Endothelial cell of umbilical vein (primary cell): ENCODE measurements around the gene POLR1B. TPM values are rescaled to one million over a fixed set of nuclear protein-coding genes. Genes with fewer than 3 reads are reported as not detected.

Experiments used
- BruUV-seq: library from RNA; stranded (reverse); fragments of 400-500 nt; replicated peaks from 2 replicates; lab custom pipeline; 2021; lab: Mats Ljungman, UMichigan
- CTCF ChIA-PET: fragments of 300-600, 350-600 bp; sonication (Branson Sonifier 250); formaldehyde crosslinking; loops from one replicate; lab custom pipeline; 2021; ENCODE audit warnings: antibody characterized with exemption, inconsistent platforms; lab: Charles Lee
- POLR2A ChIA-PET: fragments of 300-600, 350-600 bp; sonication (Branson Sonifier 250); formaldehyde crosslinking; loops from one replicate; lab custom pipeline; 2021; ENCODE audit warnings: antibody characterized with exemption, inconsistent platforms; lab: Charles Lee
- DNase-seq: peaks from one replicate; pipeline ENCODE4 v3.0.0-alpha.2; 2011; ENCODE audit warnings: low read depth, low spot score
- FAIRE-seq: peaks from 2 replicates; lab custom pipeline; 2011; peaks lifted over from hg19 to GRCh38; lab: Jason Lieb, UNC
- H2AFZ ChIP-seq: 2 replicates; pipeline ENCODE4 v1.6.0; 2012; ENCODE audit warnings: low read depth, low read length, control low read depth, inconsistent platforms
- H3K27ac ChIP-seq: 2 replicates; pipeline ENCODE4 v1.5.1; 2011; ENCODE audit warnings: low read depth, mild to moderate bottlenecking, control low read depth, low read length, moderate library complexity; ENCODE audit not compliant: insufficient read depth
- H3K27me3 ChIP-seq, 2 experiments: 2 replicates each; pipeline versions ENCODE4 v1.6.0 to v1.6.1; 2011; ENCODE audit warnings: low read length in 2 of 2, mixed read lengths in 1 of 2; ENCODE audit not compliant: control insufficient read depth in 2 of 2, insufficient read depth in 2 of 2
- H3K36me3 ChIP-seq, 2 experiments: 2 replicates in 1 of 2; 3 replicates in 1 of 2; pipeline ENCODE4 v1.5.1; 2011; ENCODE audit warnings: low read length in 2 of 2, mild to moderate bottlenecking in 1 of 2, moderate library complexity in 1 of 2; ENCODE audit not compliant: control insufficient read depth in 2 of 2, insufficient read depth in 2 of 2; ENCODE audit errors: extremely low read depth in 1 of 2
- H3K4me1 ChIP-seq: 3 replicates; pipeline ENCODE4 v1.5.1; 2011; ENCODE audit warnings: mild to moderate bottlenecking, low read length; ENCODE audit not compliant: control insufficient read depth, insufficient read depth; ENCODE audit errors: extremely low read depth
- H3K4me2 ChIP-seq: 2 replicates; pipeline ENCODE4 v1.6.1; 2011; ENCODE audit warnings: low read length, control low read depth, mixed read lengths; ENCODE audit not compliant: insufficient read depth
- H3K4me3 ChIP-seq, 3 experiments: fragments of 200-600 bp in 1 of 3; sonication (generic), shearing (Covaris generic) in 1 of 3; replicated peaks in 1 of 3; 2 replicates each; pipeline ENCODE4 v1.5.1; 2011 to 2016; ENCODE audit warnings: control low read depth in 3 of 3, low read length in 3 of 3, mild to moderate bottlenecking in 2 of 3, inconsistent platforms in 1 of 3, low read depth in 1 of 3, moderate library complexity in 1 of 3; ENCODE audit not compliant: insufficient read depth in 1 of 3
- H3K79me2 ChIP-seq: 2 replicates; pipeline ENCODE4 v1.6.0; 2012; ENCODE audit warnings: low read length, inconsistent platforms; ENCODE audit not compliant: control insufficient read depth, insufficient read depth
- H3K9ac ChIP-seq: replicated peaks from 2 replicates; pipeline ENCODE3; 2011; ENCODE audit warnings: low read length, control low read depth; ENCODE audit not compliant: insufficient read depth; ENCODE audit errors: extremely low read depth
- H3K9me1 ChIP-seq: replicated peaks from 3 replicates; pipeline ENCODE4 v1.6.0; 2011; ENCODE audit warnings: mild to moderate bottlenecking, low read length; ENCODE audit not compliant: control insufficient read depth, insufficient read depth; ENCODE audit errors: extremely low read depth
- H3K9me3 ChIP-seq: replicated peaks from 2 replicates; pipeline ENCODE4 v1.5.1; 2012; ENCODE audit warnings: low read length, inconsistent platforms; ENCODE audit not compliant: control insufficient read depth, insufficient read depth
- H4K20me1 ChIP-seq: replicated peaks from 2 replicates; pipeline ENCODE3; 2011; ENCODE audit warnings: mild to moderate bottlenecking, low read length; ENCODE audit not compliant: control insufficient read depth, insufficient read depth; ENCODE audit errors: extremely low read depth
- EZH2 ChIP-seq: IDR thresholded peaks from 2 replicates; pipeline ENCODE4 v1.6.1; 2012; ENCODE audit warnings: borderline replicate concordance, low read depth, mild to moderate bottlenecking, moderate library complexity, low read length, inconsistent platforms; ENCODE audit not compliant: severe bottlenecking
- FOS ChIP-seq: IDR thresholded peaks from 2 replicates; pipeline ENCODE4 v1.6.1; 2011; ENCODE audit warnings: mild to moderate bottlenecking, low read length, moderate library complexity, borderline replicate concordance; ENCODE audit not compliant: insufficient read depth
- GATA2 ChIP-seq: IDR thresholded peaks from 2 replicates; pipeline ENCODE4 v1.7.0; 2011; ENCODE audit warnings: low read depth, mild to moderate bottlenecking, moderate library complexity, mixed read lengths, low read length; ENCODE audit not compliant: insufficient read length, insufficient read depth
- JUN ChIP-seq: IDR thresholded peaks from 2 replicates; pipeline ENCODE4 v1.6.1; 2011; ENCODE audit warnings: borderline replicate concordance, low read depth; ENCODE audit not compliant: insufficient read length, insufficient read depth
- MYC ChIP-seq: IDR thresholded peaks from one replicate; pipeline ENCODE4 v1.6.1; 2011; ENCODE audit warnings: mild to moderate bottlenecking, low read depth, low read length
- POLR2A ChIP-seq: IDR thresholded peaks from 2 replicates; pipeline ENCODE4 v1.6.1; 2012; ENCODE audit warnings: low read depth, mild to moderate bottlenecking, control low read depth, low read length
- POLR2AphosphoS5 ChIP-seq: IDR thresholded peaks from 2 replicates; pipeline ENCODE4 v1.6.1; 2012; ENCODE audit warnings: low read depth, mild to moderate bottlenecking, control low read depth, low read length, moderate library complexity; ENCODE audit not compliant: insufficient read depth
- dilution Hi-C: fragments of 300-500 bp; cut with MboI; formaldehyde crosslinking; loops from one replicate; pipeline ENCODE4 v1.15.0; 2019; ENCODE audit warnings: low sequenced_read_pairs; ENCODE audit not compliant: extremely low pct_ligation_motif_present
- intact Hi-C: fragments of 100-400 bp; cut with micrococcal nuclease; formaldehyde crosslinking; loops from one replicate; pipeline ENCODE4 v1.10.0; 2022
- polyA plus RNA-seq, 4 experiments: library from polyadenylated mRNA; depleted of rRNA in 3 of 4; stranded (reverse) in 3 of 4; unstranded in 1 of 4; fragments of >200 nt; gene quantifications; 2 replicates each; pipeline versions ENCODE4 v1.2.1 to v1.2.3, GENCODE V29; 2011 to 2012; ENCODE audit warnings: missing spikeins in 1 of 4
- total RNA-seq: library from RNA; stranded (reverse); gene quantifications from 2 replicates; pipeline ENCODE4 v1.2.3, GENCODE V29; 2021
- TF ChIP-seq, protein P1 (sequence below), 2 donors: IDR thresholded peaks; 1 replicate in 1 of 2; 2 replicates in 1 of 2; pipeline ENCODE4 v1.5.1; 2011; ENCODE audit warnings: low read length in 2 of 2, mild to moderate bottlenecking in 2 of 2, moderate library complexity in 2 of 2, control low read depth in 1 of 2, inconsistent platforms in 1 of 2, low read depth in 1 of 2; ENCODE audit not compliant: insufficient read depth in 1 of 2; ENCODE audit errors: extremely low read depth in 1 of 2
- TF ChIP-seq, protein P2 (sequence below): IDR thresholded peaks from 2 replicates; pipeline ENCODE4 v1.6.1; 2011; ENCODE audit not compliant: insufficient read depth, insufficient read length

Gene POLR1B
- total and polyA plus RNA-seq, 2 donors (not counting 3 experiments of a cell fraction or from before 2014, with no cell fraction given): 12.2 to 28.9 TPM

DNA sequence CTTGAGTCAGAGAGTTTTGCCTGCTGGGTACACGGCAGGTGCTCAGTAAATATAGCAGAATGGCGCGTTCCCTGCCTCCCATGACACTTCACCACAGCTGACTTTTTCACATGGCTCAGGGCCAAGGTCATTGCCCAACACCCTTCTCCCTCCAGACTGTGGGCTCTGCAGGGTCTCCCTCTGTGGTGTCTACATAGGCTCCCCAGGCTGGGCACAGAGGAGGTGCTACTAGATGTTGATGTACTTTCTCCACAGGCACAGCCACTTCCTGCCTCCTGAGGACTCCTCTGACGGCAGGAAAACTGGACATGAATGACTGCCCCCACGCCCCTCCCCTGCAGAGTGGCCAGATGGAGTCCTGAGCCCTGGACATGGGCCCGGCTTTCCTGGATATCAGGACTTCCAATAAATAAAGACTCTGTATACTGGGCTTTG is 46.4 kb downstream of the POLR1B start:
- no peaks in the 10 kb centered on the region for H3K36me3 ChIP-seq
- no peak overlapping the region for H3K27ac ChIP-seq
- CTCF ChIA-PET: interaction anchor here (0.6 to 0.7 kb wide), 2 partner anchors 65 to 141 kb away, joined by 3 read pairs; no protein-coding TSS in a partner anchor
- no peak overlapping the region for H3K4me2 ChIP-seq
- H3K9me3 ChIP-seq: no peaks in the 10 kb centered on the region
- no peak overlapping the region for H3K9ac ChIP-seq
- FAIRE-seq: no peak
- BruUV-seq: no TSS peak
- H4K20me1 ChIP-seq: no peaks in the 10 kb centered on the region
- no peak for DNase-seq
- no peak overlapping the region for H3K4me3 ChIP-seq
- no peaks in the 10 kb centered on the region for H3K79me2 ChIP-seq
- TF ChIP-seq POLR2AphosphoS5 (no peak), JUN (no peak), POLR2A (no peak), MYC (no peak), FOS (no peak), EZH2 (no peak), GATA2 (no peak)
- TF ChIP-seq, protein P1, sequence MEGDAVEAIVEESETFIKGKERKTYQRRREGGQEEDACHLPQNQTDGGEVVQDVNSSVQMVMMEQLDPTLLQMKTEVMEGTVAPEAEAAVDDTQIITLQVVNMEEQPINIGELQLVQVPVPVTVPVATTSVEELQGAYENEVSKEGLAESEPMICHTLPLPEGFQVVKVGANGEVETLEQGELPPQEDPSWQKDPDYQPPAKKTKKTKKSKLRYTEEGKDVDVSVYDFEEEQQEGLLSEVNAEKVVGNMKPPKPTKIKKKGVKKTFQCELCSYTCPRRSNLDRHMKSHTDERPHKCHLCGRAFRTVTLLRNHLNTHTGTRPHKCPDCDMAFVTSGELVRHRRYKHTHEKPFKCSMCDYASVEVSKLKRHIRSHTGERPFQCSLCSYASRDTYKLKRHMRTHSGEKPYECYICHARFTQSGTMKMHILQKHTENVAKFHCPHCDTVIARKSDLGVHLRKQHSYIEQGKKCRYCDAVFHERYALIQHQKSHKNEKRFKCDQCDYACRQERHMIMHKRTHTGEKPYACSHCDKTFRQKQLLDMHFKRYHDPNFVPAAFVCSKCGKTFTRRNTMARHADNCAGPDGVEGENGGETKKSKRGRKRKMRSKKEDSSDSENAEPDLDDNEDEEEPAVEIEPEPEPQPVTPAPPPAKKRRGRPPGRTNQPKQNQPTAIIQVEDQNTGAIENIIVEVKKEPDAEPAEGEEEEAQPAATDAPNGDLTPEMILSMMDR (IDR thresholded peaks at IDR 0.05; ENCODE audit: extremely low read depth in 1 of 2, insufficient read depth in 1 of 2, low read depth in 1 of 2, low read length in 2 of 2): no peak
- TF ChIP-seq, protein P2, sequence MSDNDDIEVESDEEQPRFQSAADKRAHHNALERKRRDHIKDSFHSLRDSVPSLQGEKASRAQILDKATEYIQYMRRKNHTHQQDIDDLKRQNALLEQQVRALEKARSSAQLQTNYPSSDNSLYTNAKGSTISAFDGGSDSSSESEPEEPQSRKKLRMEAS: no peak
- no peaks in the 10 kb centered on the region for H3K9me1 ChIP-seq
- no peaks in the 10 kb centered on the region for H3K27me3 ChIP-seq
- dilution Hi-C loops (no loop called here), intact Hi-C loops (no loop called here)
- POLR2A ChIA-PET: no interaction called here
- no peak overlapping the region for H2AFZ ChIP-seq
- peaks cover 11% of the 10 kb centered on the region for H3K4me1 ChIP-seq
